Measurements from ENCODE around the gene IL16.

Gene IL16

GRCh38 chr15:81268881-81269601, 72.4 kb downstream of the IL16 start:
- no peak for TF ChIP-seq CEBPB (IDR thresholded peaks at IDR 0.05)
- TF ChIP-seq TAF1 (IDR thresholded peaks at IDR 0.05; ENCODE audit: low read depth) = no peak
- no peak for TF ChIP-seq TCF12 (IDR thresholded peaks at IDR 0.05; ENCODE audit: low read depth)
- TF ChIP-seq, protein P1, sequence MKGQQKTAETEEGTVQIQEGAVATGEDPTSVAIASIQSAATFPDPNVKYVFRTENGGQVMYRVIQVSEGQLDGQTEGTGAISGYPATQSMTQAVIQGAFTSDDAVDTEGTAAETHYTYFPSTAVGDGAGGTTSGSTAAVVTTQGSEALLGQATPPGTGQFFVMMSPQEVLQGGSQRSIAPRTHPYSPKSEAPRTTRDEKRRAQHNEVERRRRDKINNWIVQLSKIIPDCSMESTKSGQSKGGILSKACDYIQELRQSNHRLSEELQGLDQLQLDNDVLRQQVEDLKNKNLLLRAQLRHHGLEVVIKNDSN (IDR thresholded peaks at IDR 0.05) = no peak
- TF ChIP-seq YY1 (IDR thresholded peaks at IDR 0.05; ENCODE audit: low read depth) = no peak
- TF ChIP-seq NFIC (IDR thresholded peaks at IDR 0.05) = no peak
- no peak for TF ChIP-seq EP300 (IDR thresholded peaks at IDR 0.05; ENCODE audit: borderline replicate concordance)
- no peak for TF ChIP-seq FOXM1 (IDR thresholded peaks at IDR 0.05; ENCODE audit: borderline replicate concordance, low read depth)
- TF ChIP-seq, protein P2, sequence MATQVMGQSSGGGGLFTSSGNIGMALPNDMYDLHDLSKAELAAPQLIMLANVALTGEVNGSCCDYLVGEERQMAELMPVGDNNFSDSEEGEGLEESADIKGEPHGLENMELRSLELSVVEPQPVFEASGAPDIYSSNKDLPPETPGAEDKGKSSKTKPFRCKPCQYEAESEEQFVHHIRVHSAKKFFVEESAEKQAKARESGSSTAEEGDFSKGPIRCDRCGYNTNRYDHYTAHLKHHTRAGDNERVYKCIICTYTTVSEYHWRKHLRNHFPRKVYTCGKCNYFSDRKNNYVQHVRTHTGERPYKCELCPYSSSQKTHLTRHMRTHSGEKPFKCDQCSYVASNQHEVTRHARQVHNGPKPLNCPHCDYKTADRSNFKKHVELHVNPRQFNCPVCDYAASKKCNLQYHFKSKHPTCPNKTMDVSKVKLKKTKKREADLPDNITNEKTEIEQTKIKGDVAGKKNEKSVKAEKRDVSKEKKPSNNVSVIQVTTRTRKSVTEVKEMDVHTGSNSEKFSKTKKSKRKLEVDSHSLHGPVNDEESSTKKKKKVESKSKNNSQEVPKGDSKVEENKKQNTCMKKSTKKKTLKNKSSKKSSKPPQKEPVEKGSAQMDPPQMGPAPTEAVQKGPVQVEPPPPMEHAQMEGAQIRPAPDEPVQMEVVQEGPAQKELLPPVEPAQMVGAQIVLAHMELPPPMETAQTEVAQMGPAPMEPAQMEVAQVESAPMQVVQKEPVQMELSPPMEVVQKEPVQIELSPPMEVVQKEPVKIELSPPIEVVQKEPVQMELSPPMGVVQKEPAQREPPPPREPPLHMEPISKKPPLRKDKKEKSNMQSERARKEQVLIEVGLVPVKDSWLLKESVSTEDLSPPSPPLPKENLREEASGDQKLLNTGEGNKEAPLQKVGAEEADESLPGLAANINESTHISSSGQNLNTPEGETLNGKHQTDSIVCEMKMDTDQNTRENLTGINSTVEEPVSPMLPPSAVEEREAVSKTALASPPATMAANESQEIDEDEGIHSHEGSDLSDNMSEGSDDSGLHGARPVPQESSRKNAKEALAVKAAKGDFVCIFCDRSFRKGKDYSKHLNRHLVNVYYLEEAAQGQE (IDR thresholded peaks at IDR 0.05; ENCODE audit: low read depth) = no peak
- no peak for TF ChIP-seq RAD21 (IDR thresholded peaks at IDR 0.05; ENCODE audit: low read depth)
- TF ChIP-seq EGR1 (IDR thresholded peaks at IDR 0.05) = no peak
- TF ChIP-seq TEAD4 (IDR thresholded peaks at IDR 0.05) = no peak
- TF ChIP-seq ZBTB7A (IDR thresholded peaks at IDR 0.05; ENCODE audit: low read depth) = no peak
- TF ChIP-seq CREB1 (IDR thresholded peaks at IDR 0.05; ENCODE audit: low read depth) = no peak
- TF ChIP-seq MAX (IDR thresholded peaks at IDR 0.05) = no peak

GRCh38 chr15:81270188-81270587, 73.5 kb downstream of the IL16 start:
- TF ChIP-seq NFIC (IDR thresholded peaks at IDR 0.05) = no peak
- TF ChIP-seq TAF1 (IDR thresholded peaks at IDR 0.05; ENCODE audit: low read depth) = no peak
- no peak for TF ChIP-seq TCF12 (IDR thresholded peaks at IDR 0.05; ENCODE audit: low read depth)
- no peak for TF ChIP-seq TEAD4 (IDR thresholded peaks at IDR 0.05)
- no peak for TF ChIP-seq RAD21 (IDR thresholded peaks at IDR 0.05; ENCODE audit: low read depth)

DNA sequence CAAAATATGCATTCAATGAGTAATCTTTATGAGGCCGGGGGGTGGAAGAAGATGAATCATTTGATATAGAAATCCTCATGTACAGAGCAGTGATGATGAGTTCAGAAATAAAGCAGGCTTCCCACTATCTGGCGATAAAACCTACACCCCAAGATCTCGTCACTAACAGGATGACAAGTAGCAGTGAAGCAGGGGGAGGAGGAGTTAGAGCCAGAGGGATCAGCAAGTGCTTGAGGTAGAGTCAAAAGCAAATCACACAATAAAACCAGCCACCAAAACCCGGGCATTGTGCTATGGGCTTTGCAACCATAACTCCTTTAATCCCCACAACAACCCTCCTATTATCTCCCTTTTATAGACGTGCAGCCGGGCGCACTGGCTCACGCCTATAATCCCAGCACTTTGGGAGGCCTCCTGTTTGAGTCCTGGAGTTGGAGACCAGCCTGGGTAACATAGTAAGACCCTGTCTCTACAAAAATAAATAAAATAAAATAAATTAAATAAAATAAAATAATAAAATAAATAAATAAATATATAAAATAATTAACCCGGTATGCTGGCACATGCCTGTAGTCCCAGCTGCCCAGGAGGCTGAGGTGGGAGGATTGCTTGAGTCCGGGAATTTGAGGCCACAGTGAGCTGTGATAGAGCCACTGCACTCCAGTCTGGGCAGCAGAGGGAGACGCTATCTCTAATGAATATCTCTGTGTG, 74.3 kb downstream of the IL16 start:
- TF ChIP-seq TCF12 (IDR thresholded peaks at IDR 0.05; ENCODE audit: low read depth) = no peak

GRCh38 chr15:81271761-81272644, 75.3 kb downstream of the IL16 start:
- no peak for TF ChIP-seq EP300 (IDR thresholded peaks at IDR 0.05; ENCODE audit: borderline replicate concordance)
- TF ChIP-seq, protein P1 (IDR thresholded peaks at IDR 0.05) = no peak
- TF ChIP-seq CREB1 (IDR thresholded peaks at IDR 0.05; ENCODE audit: low read depth) = no peak
- TF ChIP-seq ZBTB7A (IDR thresholded peaks at IDR 0.05; ENCODE audit: low read depth) = no peak
- TF ChIP-seq YY1 (IDR thresholded peaks at IDR 0.05; ENCODE audit: low read depth) = no peak
- TF ChIP-seq, protein P2 (IDR thresholded peaks at IDR 0.05; ENCODE audit: low read depth) = no peak

DNA sequence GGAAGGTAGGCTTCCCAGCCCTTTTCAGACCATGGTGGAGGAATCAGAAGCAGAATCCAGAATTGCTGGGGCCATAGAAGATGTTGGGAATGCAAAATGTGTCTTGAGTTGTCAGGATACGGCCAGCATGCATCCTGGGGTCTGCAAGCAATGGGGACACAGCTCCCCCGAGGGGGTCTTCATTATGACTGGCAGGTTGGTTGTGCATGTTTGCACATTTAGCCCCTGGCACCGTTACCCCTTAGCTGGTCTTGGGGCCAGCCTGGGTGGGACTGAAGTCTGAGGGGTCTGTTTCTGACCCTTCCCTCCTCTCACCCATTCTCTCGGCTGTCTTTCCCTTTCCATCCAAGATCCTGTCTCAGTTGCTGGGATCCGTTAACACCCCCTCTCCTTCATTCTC, 76.5 kb downstream of the IL16 start:
- TF ChIP-seq EGR1 (IDR thresholded peaks at IDR 0.05) = no peak
- TF ChIP-seq ZBTB7A (IDR thresholded peaks at IDR 0.05; ENCODE audit: low read depth) = no peak
- no peak for TF ChIP-seq TEAD4 (IDR thresholded peaks at IDR 0.05)
- no peak for TF ChIP-seq FOXM1 (IDR thresholded peaks at IDR 0.05; ENCODE audit: borderline replicate concordance, low read depth)
- TF ChIP-seq, protein P2 (IDR thresholded peaks at IDR 0.05; ENCODE audit: low read depth) = no peak
- TF ChIP-seq RAD21 (IDR thresholded peaks at IDR 0.05; ENCODE audit: low read depth) = no peak
- TF ChIP-seq CREB1 (IDR thresholded peaks at IDR 0.05; ENCODE audit: low read depth) = no peak
- no peak for TF ChIP-seq NFIC (IDR thresholded peaks at IDR 0.05)
- no peak for TF ChIP-seq TCF12 (IDR thresholded peaks at IDR 0.05; ENCODE audit: low read depth)
- no peak for TF ChIP-seq EP300 (IDR thresholded peaks at IDR 0.05; ENCODE audit: borderline replicate concordance)
- no peak for TF ChIP-seq MAX (IDR thresholded peaks at IDR 0.05)
- TF ChIP-seq, protein P1 (IDR thresholded peaks at IDR 0.05) = no peak
- TF ChIP-seq CEBPB (IDR thresholded peaks at IDR 0.05) = no peak
- TF ChIP-seq TAF1 (IDR thresholded peaks at IDR 0.05; ENCODE audit: low read depth) = no peak
- no peak for TF ChIP-seq YY1 (IDR thresholded peaks at IDR 0.05; ENCODE audit: low read depth)
